ENCODE results near the gene LTK.

DNA sequence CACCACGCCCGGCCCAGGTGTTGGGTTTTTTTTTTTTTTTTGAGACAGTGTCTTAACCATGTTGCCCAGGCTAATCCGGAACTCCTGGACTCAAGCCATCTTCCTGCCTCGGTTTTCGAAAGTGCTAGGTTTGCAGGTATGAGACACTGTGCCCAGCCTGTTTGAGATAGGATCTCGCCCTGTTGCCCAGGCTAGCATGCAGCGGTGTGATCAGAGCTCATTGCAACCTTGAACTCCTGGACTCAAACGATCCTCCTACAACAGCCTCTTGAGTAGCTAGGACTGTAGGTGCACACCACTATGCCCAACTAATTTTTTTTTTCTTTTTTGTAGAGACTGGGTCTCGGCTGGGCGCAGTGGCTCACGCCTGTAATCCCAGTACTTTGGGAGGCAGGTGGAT, 40.2 kb downstream of the LTK start:
- TF ChIP-seq, protein P1, sequence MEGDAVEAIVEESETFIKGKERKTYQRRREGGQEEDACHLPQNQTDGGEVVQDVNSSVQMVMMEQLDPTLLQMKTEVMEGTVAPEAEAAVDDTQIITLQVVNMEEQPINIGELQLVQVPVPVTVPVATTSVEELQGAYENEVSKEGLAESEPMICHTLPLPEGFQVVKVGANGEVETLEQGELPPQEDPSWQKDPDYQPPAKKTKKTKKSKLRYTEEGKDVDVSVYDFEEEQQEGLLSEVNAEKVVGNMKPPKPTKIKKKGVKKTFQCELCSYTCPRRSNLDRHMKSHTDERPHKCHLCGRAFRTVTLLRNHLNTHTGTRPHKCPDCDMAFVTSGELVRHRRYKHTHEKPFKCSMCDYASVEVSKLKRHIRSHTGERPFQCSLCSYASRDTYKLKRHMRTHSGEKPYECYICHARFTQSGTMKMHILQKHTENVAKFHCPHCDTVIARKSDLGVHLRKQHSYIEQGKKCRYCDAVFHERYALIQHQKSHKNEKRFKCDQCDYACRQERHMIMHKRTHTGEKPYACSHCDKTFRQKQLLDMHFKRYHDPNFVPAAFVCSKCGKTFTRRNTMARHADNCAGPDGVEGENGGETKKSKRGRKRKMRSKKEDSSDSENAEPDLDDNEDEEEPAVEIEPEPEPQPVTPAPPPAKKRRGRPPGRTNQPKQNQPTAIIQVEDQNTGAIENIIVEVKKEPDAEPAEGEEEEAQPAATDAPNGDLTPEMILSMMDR (IDR thresholded peaks at IDR 0.05; ENCODE audit: control extremely low read depth in 1 of 3, insufficient read depth in 1 of 3, low read depth in 1 of 3, low read length in 3 of 3), result no peak
- TF ChIP-seq POLR2AphosphoS5 (IDR thresholded peaks at IDR 0.05; ENCODE audit: low read depth, low read length), result no peak
- no peak for TF ChIP-seq FOSL1 (IDR thresholded peaks at IDR 0.05; ENCODE audit: insufficient read depth, low read depth, low read length)
- no peak for TF ChIP-seq HDAC2 (IDR thresholded peaks at IDR 0.05; ENCODE audit: borderline replicate concordance in 1 of 2, low read depth in 2 of 2, low read length in 2 of 2)
- no peak for TF ChIP-seq CHD2 (IDR thresholded peaks at IDR 0.05; ENCODE audit: low read length)
- TF ChIP-seq, protein P2, sequence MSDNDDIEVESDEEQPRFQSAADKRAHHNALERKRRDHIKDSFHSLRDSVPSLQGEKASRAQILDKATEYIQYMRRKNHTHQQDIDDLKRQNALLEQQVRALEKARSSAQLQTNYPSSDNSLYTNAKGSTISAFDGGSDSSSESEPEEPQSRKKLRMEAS (IDR thresholded peaks at IDR 0.05), result no peak
- TF ChIP-seq, protein P3, sequence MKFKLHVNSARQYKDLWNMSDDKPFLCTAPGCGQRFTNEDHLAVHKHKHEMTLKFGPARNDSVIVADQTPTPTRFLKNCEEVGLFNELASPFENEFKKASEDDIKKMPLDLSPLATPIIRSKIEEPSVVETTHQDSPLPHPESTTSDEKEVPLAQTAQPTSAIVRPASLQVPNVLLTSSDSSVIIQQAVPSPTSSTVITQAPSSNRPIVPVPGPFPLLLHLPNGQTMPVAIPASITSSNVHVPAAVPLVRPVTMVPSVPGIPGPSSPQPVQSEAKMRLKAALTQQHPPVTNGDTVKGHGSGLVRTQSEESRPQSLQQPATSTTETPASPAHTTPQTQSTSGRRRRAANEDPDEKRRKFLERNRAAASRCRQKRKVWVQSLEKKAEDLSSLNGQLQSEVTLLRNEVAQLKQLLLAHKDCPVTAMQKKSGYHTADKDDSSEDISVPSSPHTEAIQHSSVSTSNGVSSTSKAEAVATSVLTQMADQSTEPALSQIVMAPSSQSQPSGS (IDR thresholded peaks at IDR 0.05; ENCODE audit: low read length), result no peak
- TF ChIP-seq CEBPB (IDR thresholded peaks at IDR 0.05; ENCODE audit: low read depth, low read length), result no peak
- TF ChIP-seq POLR2A (IDR thresholded peaks at IDR 0.05; ENCODE audit: control extremely low read depth in 1 of 2, low read depth in 2 of 2, low read length in 2 of 2), result no peak

Data from H1 (cell line).